Large intestine (tissue), 12 donors: Measurements from ENCODE around the gene PIGU. TPM values are rescaled to one million over a fixed set of nuclear protein-coding genes. Genes with fewer than 3 reads are reported as not detected.
"Not testable (repeated sequence)": the region's sequence is repeated elsewhere in the genome, so short reads cannot be mapped to it uniquely, and the experiment has no call there.

Experiments used
- DNase-seq, 2 donors: peaks; one replicate each; pipeline versions ENCODE4 v3.0.0 to v3.0.0-alpha.2; 2013
- H3K27ac ChIP-seq: one replicate; pipeline ENCODE4 v1.5.1; 2013; ENCODE audit warnings: low read length
- H3K27me3 ChIP-seq: 2 replicates; pipeline ENCODE4 v1.6.1; 2013; ENCODE audit warnings: low read length; ENCODE audit not compliant: control insufficient read depth, insufficient read depth
- H3K36me3 ChIP-seq: 2 replicates; pipeline ENCODE4 v1.6.1; 2013; ENCODE audit warnings: low read length; ENCODE audit not compliant: control insufficient read depth, insufficient read depth
- H3K4me1 ChIP-seq: one replicate; pipeline ENCODE4 v1.6.1; 2013; ENCODE audit warnings: low read length; ENCODE audit not compliant: control insufficient read depth, insufficient read depth
- H3K4me3 ChIP-seq: one replicate; pipeline ENCODE4 v1.5.1; 2013; ENCODE audit warnings: low read length
- H3K9me3 ChIP-seq: one replicate; pipeline ENCODE4 v1.6.1; 2013; ENCODE audit warnings: mild to moderate bottlenecking, low read depth, low read length, moderate library complexity; ENCODE audit not compliant: control insufficient read depth
- WGBS: methylation state at CpG from one replicate; pipeline ENCODE4 v1.1.5; 2013; ENCODE audit warnings: low lambda C conversion rate; ENCODE audit not compliant: insufficient coverage; 5-methylcytosine and 5-hydroxymethylcytosine counted together
- long read RNA-seq, 11 donors: transcript quantifications; one replicate each; lab custom pipeline, GENCODE V29; 2026
- polyA plus RNA-seq: library from polyadenylated mRNA; unstranded; fragments of 120-200 nt; gene quantifications from one replicate; pipeline ENCODE4 v1.2.1, GENCODE V29; 2013

Gene PIGU
- 25.3 TPM for polyA plus RNA-seq
- long read RNA-seq, donor 1, partial matches to known transcripts = 0 of 3 reads
- long read RNA-seq, donor 1, other reads (novel, unspliced or antisense) = 0 of 3 reads
- long read RNA-seq, donor 2, transcript PIGU-201 (12 exons, 1,632 nt) = major isoform, 7 of 8 reads
- long read RNA-seq, donor 2, partial matches to known transcripts = 0 of 8 reads
- long read RNA-seq, donor 2, other reads (novel, unspliced or antisense) = 0 of 8 reads
- long read RNA-seq, donor 3, transcript PIGU-201 (12 exons, 1,632 nt) = major isoform, 13 of 19 reads
- long read RNA-seq, donor 3, partial matches to known transcripts = 6 of 19 reads
- long read RNA-seq, donor 3, other reads (novel, unspliced or antisense) = 0 of 19 reads
- long read RNA-seq, donor 4, partial matches to known transcripts = 0 of 2 reads
- long read RNA-seq, donor 4, other reads (novel, unspliced or antisense) = 0 of 2 reads
- long read RNA-seq, donor 5, transcript PIGU-201 (12 exons, 1,632 nt) = major isoform, 10 of 10 reads
- long read RNA-seq, donor 5, partial matches to known transcripts = 0 of 10 reads
- long read RNA-seq, donor 5, other reads (novel, unspliced or antisense) = 0 of 10 reads
- long read RNA-seq, donor 6, transcript PIGU-201 (12 exons, 1,632 nt) = major isoform, 6 of 11 reads
- long read RNA-seq, donor 6, partial matches to known transcripts = 5 of 11 reads
- long read RNA-seq, donor 6, other reads (novel, unspliced or antisense) = 0 of 11 reads
- long read RNA-seq, donor 7, partial matches to known transcripts = 0 of 3 reads
- long read RNA-seq, donor 7, other reads (novel, unspliced or antisense) = 0 of 3 reads
- long read RNA-seq, donor 8, transcript PIGU-201 (12 exons, 1,632 nt) = major isoform, 11 of 11 reads
- long read RNA-seq, donor 8, partial matches to known transcripts = 0 of 11 reads
- long read RNA-seq, donor 8, other reads (novel, unspliced or antisense) = 0 of 11 reads
- long read RNA-seq, donor 9, transcript PIGU-201 (12 exons, 1,632 nt) = major isoform, 8 of 8 reads
- long read RNA-seq, donor 9, partial matches to known transcripts = 0 of 8 reads
- long read RNA-seq, donor 9, other reads (novel, unspliced or antisense) = 0 of 8 reads
- long read RNA-seq, donor 10, transcript PIGU-201 (12 exons, 1,632 nt) = major isoform, 7 of 7 reads
- long read RNA-seq, donor 10, partial matches to known transcripts = 0 of 7 reads
- long read RNA-seq, donor 10, other reads (novel, unspliced or antisense) = 0 of 7 reads
- long read RNA-seq, donor 11, transcript PIGU-201 (12 exons, 1,632 nt) = major isoform, 7 of 7 reads
- long read RNA-seq, donor 11, partial matches to known transcripts = 0 of 7 reads
- long read RNA-seq, donor 11, other reads (novel, unspliced or antisense) = 0 of 7 reads

- peaks cover 6% of the 10 kb centered on the region for H3K4me1 ChIP-seq
- peak within 1 kb of the TSS; percentile 88 for H3K27ac ChIP-seq
- no peaks in the 10 kb centered on the region for H3K27me3 ChIP-seq
- H3K36me3 ChIP-seq = no peaks in the 10 kb centered on the region
- H3K9me3 ChIP-seq = peaks cover 9% of the 10 kb centered on the region
- no CpG with 5 or more reads among the region's 64 CpGs for WGBS
- DNase-seq = peak; percentile 97 to 99
- peak within 1 kb of the TSS; percentile 87 for H3K4me3 ChIP-seq
These were observed at the start of gene PIGU for GRCh38 chr20:34676642-34677373. TSS of gene PIGU (minus strand) at chr20:34677092. CDS start at chr20:34677085, 7 bp downstream.

- H3K9me3 ChIP-seq = no peaks in the 10 kb centered on the region
- H3K27me3 ChIP-seq = no peaks in the 10 kb centered on the region
- no CpG with 5 or more reads among the region's 3 CpGs for WGBS
- DNase-seq = peak; percentile 43 to 76
- H3K4me3 ChIP-seq = no peak overlapping the region
- H3K4me1 ChIP-seq = peaks cover 12% of the 10 kb centered on the region
- peaks cover 46% of the 10 kb centered on the region for H3K36me3 ChIP-seq
- peak overlapping the region; percentile 71 for H3K27ac ChIP-seq
These were observed 47.3 kb upstream of the PIGU start for GRCh38 chr20:34724172-34724571.

GRCh38 chr20:34722560-34722959 is 45.7 kb upstream of the PIGU start:
- peaks cover 12% of the 10 kb centered on the region for H3K4me1 ChIP-seq
- peaks cover 43% of the 10 kb centered on the region for H3K36me3 ChIP-seq
- H3K27ac ChIP-seq, H3K9me3 ChIP-seq, H3K27me3 ChIP-seq, DNase-seq, H3K4me3 ChIP-seq: not testable (repeated sequence)
- no CpG with 5 or more reads among the region's 3 CpGs for WGBS

- Histone ChIP-seq H3K4me1 (peaks cover 12% of the 10 kb centered on the region), H3K27ac (no peak overlapping the region), H3K27me3 (no peaks in the 10 kb centered on the region), H3K36me3 (peaks cover 34% of the 10 kb centered on the region), H3K4me3 (no peak overlapping the region), H3K9me3 (no peaks in the 10 kb centered on the region)
- WGBS = no CpG with 5 or more reads among the region's 2 CpGs
- DNase-seq = no peak
These were observed 43.4 kb upstream of the PIGU start for GRCh38 chr20:34720266-34720665.

GRCh38 chr20:34719242-34720017 is 42.5 kb upstream of the PIGU start:
- not testable (repeated sequence) for H3K27ac ChIP-seq, H3K4me3 ChIP-seq, DNase-seq, H3K27me3 ChIP-seq, H3K9me3 ChIP-seq
- Histone ChIP-seq H3K4me1 (peaks cover 11% of the 10 kb centered on the region), H3K36me3 (peaks cover 34% of the 10 kb centered on the region)
- 80% methylated on average over 1 of the region's 13 CpGs for WGBS

GRCh38 chr20:34717230-34718095 is 40.6 kb upstream of the PIGU start:
- Histone ChIP-seq H3K4me3 (no peak overlapping the region), H3K27ac (no peak overlapping the region), H3K27me3 (no peaks in the 10 kb centered on the region), H3K9me3 (no peaks in the 10 kb centered on the region), H3K36me3 (peaks cover 24% of the 10 kb centered on the region), H3K4me1 (peaks cover 15% of the 10 kb centered on the region)
- DNase-seq = no peak
- 92% methylated on average over 2 of the region's 9 CpGs for WGBS

GRCh38 chr20:34716921-34717229 is 40.0 kb upstream of the PIGU start:
- WGBS = no CpG with 5 or more reads among the region's 2 CpGs
- peaks cover 21% of the 10 kb centered on the region for H3K4me1 ChIP-seq
- DNase-seq = no peak
- no peak overlapping the region for H3K27ac ChIP-seq
- no peaks in the 10 kb centered on the region for H3K9me3 ChIP-seq
- H3K4me3 ChIP-seq = no peak overlapping the region
- no peaks in the 10 kb centered on the region for H3K27me3 ChIP-seq
- peaks cover 24% of the 10 kb centered on the region for H3K36me3 ChIP-seq

GRCh38 chr20:34715384-34715783 is 38.5 kb upstream of the PIGU start:
- Histone ChIP-seq H3K36me3 (peaks cover 21% of the 10 kb centered on the region), H3K4me1 (peaks cover 28% of the 10 kb centered on the region), H3K4me3 (no peak overlapping the region), H3K27me3 (peaks cover 2% of the 10 kb centered on the region), H3K27ac (no peak overlapping the region), H3K9me3 (no peaks in the 10 kb centered on the region)
- DNase-seq = no peak
- 83% methylated on average over 2 of the region's 4 CpGs for WGBS
